Inferior parietal cortex (tissue), 1 donor: ENCODE measurements around the gene ADGRD2.

ENCODE experiments used
- DNase-seq: peaks from one replicate; pipeline ENCODE4 v3.0.0-alpha.2; 2016; ENCODE audit errors: extremely low spot score

ADGRD2 gene

GRCh38 chr9:124438091-124438490 lies 12.2 kb upstream of the ADGRD2 start:
- DNase-seq = no peak

GRCh38 chr9:124439086-124439485 lies 11.2 kb upstream of the ADGRD2 start:
- DNase-seq = no peak

GRCh38 chr9:124439686-124440243 lies 10.5 kb upstream of the ADGRD2 start:
- no peak for DNase-seq

GRCh38 chr9:124440786-124441185 lies 9.5 kb upstream of the ADGRD2 start:
- no peak for DNase-seq

GRCh38 chr9:124441291-124441690 lies 9.0 kb upstream of the ADGRD2 start:
- DNase-seq = no peak

- DNase-seq = no peak
These were observed 7.9 kb upstream of the ADGRD2 start for GRCh38 chr9:124442379-124442778.

- no peak for DNase-seq
These were observed 7.4 kb upstream of the ADGRD2 start for GRCh38 chr9:124442826-124443225.

GRCh38 chr9:124443625-124444024 lies 6.6 kb upstream of the ADGRD2 start:
- DNase-seq = no peak

GRCh38 chr9:124444166-124444565 lies 6.1 kb upstream of the ADGRD2 start:
- no peak for DNase-seq

- no peak for DNase-seq
These were observed 3.0 kb upstream of the ADGRD2 start for GRCh38 chr9:124447297-124447661.

- DNase-seq = no peak
These were observed 2.2 kb upstream of the ADGRD2 start for GRCh38 chr9:124448019-124448418.

- DNase-seq = no peak
These were observed 685 bp upstream of the ADGRD2 start for GRCh38 chr9:124449381-124450151.

GRCh38 chr9:124450931-124451661 lies 845 bp downstream of the ADGRD2 start:
- no peak for DNase-seq

- DNase-seq = no peak
These were observed 2.1 kb downstream of the ADGRD2 start for GRCh38 chr9:124452326-124452725.

- no peak for DNase-seq
These were observed 2.8 kb downstream of the ADGRD2 start for GRCh38 chr9:124452841-124453585.

GRCh38 chr9:124453586-124454191 lies 3.4 kb downstream of the ADGRD2 start:
- no peak for DNase-seq

GRCh38 chr9:124454296-124454695 lies 4.0 kb downstream of the ADGRD2 start:
- no peak for DNase-seq

- DNase-seq = no peak
These were observed 4.7 kb downstream of the ADGRD2 start for GRCh38 chr9:124454791-124455443.

GRCh38 chr9:124455820-124456219 lies 5.6 kb downstream of the ADGRD2 start:
- no peak for DNase-seq

- DNase-seq = no peak
These were observed 6.3 kb downstream of the ADGRD2 start for GRCh38 chr9:124456341-124457078.
